HG02759 (cell line): ENCODE measurements around the gene SLC16A4.

Experiments used
- ATAC-seq: cut with Tn5 transposase; IDR thresholded peaks from one replicate; pipeline ENCODE4 v1.9.1; 2021; ENCODE audit warnings: mild to moderate bottlenecking, moderate library complexity; ENCODE audit not compliant: unreplicated experiment

The SLC16A4 gene

GRCh38 chr1:110335265-110335664 is 55.6 kb downstream of the SLC16A4 start:
- no peak for ATAC-seq

GRCh38 chr1:110328700-110329099 is 62.1 kb downstream of the SLC16A4 start:
- ATAC-seq, result no peak

GRCh38 chr1:110328274-110328673 is 62.6 kb downstream of the SLC16A4 start:
- no peak for ATAC-seq

GRCh38 chr1:110326826-110327225 is 64.0 kb downstream of the SLC16A4 start:
- no peak for ATAC-seq

GRCh38 chr1:110324667-110325066 is 66.2 kb downstream of the SLC16A4 start:
- no peak for ATAC-seq

- ATAC-seq, result no peak
Observed at GRCh38 chr1:110321846-110322245, 69.0 kb downstream of the SLC16A4 start.

GRCh38 chr1:110321045-110321444 is 69.8 kb downstream of the SLC16A4 start:
- no peak for ATAC-seq

GRCh38 chr1:110320168-110320518 is 70.7 kb downstream of the SLC16A4 start:
- no peak for ATAC-seq

GRCh38 chr1:110319332-110320167 is 71.3 kb downstream of the SLC16A4 start:
- ATAC-seq, result no peak

- ATAC-seq, result no peak
Observed at GRCh38 chr1:110318046-110318445, 72.8 kb downstream of the SLC16A4 start.

GRCh38 chr1:110316735-110317134 is 74.1 kb downstream of the SLC16A4 start:
- ATAC-seq, result no peak
